ENCODE measurements around the gene RNF111.

The RNF111 gene

GRCh38 chr15:59001946-59002345, 14.5 kb downstream of the RNF111 start:
- DNase-seq: no peak

- no peak for DNase-seq
These were observed 15.0 kb downstream of the RNF111 start for GRCh38 chr15:59002418-59002859.

GRCh38 chr15:59005579-59005978, 18.1 kb downstream of the RNF111 start:
- no peak for DNase-seq

- DNase-seq: no peak
These were observed 20.6 kb downstream of the RNF111 start for GRCh38 chr15:59008086-59008485.

- no peak for DNase-seq
These were observed 23.9 kb downstream of the RNF111 start for GRCh38 chr15:59011262-59011952.

- DNase-seq: no peak
These were observed 25.9 kb downstream of the RNF111 start for GRCh38 chr15:59013246-59013873.

- no peak for DNase-seq
These were observed 26.6 kb downstream of the RNF111 start for GRCh38 chr15:59014068-59014467.

- no peak for DNase-seq
These were observed 30.0 kb downstream of the RNF111 start for GRCh38 chr15:59017449-59017848.

GRCh38 chr15:59018833-59019232, 31.4 kb downstream of the RNF111 start:
- DNase-seq: no peak

GRCh38 chr15:59020322-59020721, 32.9 kb downstream of the RNF111 start:
- DNase-seq: no peak

- DNase-seq: no peak
These were observed 34.7 kb downstream of the RNF111 start for GRCh38 chr15:59022188-59022587.

GRCh38 chr15:59026207-59026606, 38.7 kb downstream of the RNF111 start:
- no peak for DNase-seq

- DNase-seq: no peak
These were observed 41.0 kb downstream of the RNF111 start for GRCh38 chr15:59028387-59028955.

GRCh38 chr15:59029554-59029953, 42.1 kb downstream of the RNF111 start:
- no peak for DNase-seq

GRCh38 chr15:59035201-59035600, 47.7 kb downstream of the RNF111 start:
- no peak for DNase-seq

GRCh38 chr15:59039225-59039624, 51.8 kb downstream of the RNF111 start:
- no peak for DNase-seq

GRCh38 chr15:59042041-59042440, 54.6 kb downstream of the RNF111 start:
- DNase-seq: no peak

- DNase-seq: no peak
These were observed 61.4 kb downstream of the RNF111 start for GRCh38 chr15:59048897-59049296.

- DNase-seq: no peak
These were observed 64.7 kb downstream of the RNF111 start for GRCh38 chr15:59051873-59052861.

- no peak for DNase-seq
These were observed 65.5 kb downstream of the RNF111 start for GRCh38 chr15:59052915-59053407.

GRCh38 chr15:59053482-59053881, 66.0 kb downstream of the RNF111 start:
- DNase-seq: no peak

- DNase-seq: no peak
These were observed 71.7 kb downstream of the RNF111 start for GRCh38 chr15:59059076-59059597.

- DNase-seq: no peak
These were observed 72.9 kb downstream of the RNF111 start for GRCh38 chr15:59060348-59060747.
